Activated T-cell treated with anti-CD3 and anti-CD28 coated beads for 4 hours (primary cell): ENCODE measurements around the gene C6orf58.
"Not testable (repeated sequence)": the region's sequence is repeated elsewhere in the genome, so short reads cannot be mapped to it uniquely, and the experiment has no call there.

Experiments used
- DNase-seq: peaks from one replicate; pipeline ENCODE4 v3.0.0-alpha.2; 2020

Gene C6orf58

GRCh38 chr6:127593456-127593855, 16.5 kb downstream of the C6orf58 start:
- not testable (repeated sequence) for DNase-seq

DNA sequence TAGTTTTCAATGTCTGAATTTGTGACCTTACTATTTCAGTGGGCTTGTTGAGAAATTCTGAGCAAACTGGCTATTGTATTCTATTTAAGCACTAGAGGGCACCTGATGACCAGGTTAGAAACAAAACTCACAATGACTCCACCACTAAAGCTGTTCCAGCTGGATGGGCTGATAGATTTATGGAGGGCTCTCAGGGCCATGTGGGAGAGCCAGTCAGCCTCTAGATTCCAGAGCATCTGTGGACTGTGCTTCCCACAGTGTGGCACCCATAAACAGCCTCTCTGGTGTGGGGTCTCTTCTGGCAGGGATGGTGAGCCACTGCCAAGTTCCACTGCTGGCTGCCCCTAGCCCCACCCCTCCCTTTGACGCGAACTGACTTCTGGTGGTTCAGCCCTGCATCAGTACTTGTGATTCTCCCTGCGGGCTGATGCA, 29.2 kb downstream of the C6orf58 start:
- no peak for DNase-seq

GRCh38 chr6:127608554-127609270, 31.7 kb downstream of the C6orf58 start:
- no peak for DNase-seq

DNA sequence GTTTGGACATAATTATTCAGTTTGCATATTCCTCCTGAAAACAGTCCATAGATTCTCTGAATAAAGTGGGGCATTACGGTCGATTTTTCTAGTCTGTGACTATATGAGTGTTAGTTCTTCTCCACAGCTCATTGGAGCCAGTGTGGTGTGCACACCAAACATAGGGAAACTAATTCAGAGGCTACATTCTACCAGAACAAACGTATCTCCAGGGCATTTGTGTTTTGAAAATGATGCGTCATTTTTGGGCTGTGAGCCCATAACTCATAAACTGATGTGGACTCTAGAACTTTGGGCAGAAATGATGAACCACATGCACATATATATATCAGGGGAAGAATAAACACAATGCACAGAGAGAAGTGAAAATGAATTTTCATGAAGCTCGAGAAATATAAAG, 41.8 kb downstream of the C6orf58 start:
- no peak for DNase-seq

- no peak for DNase-seq
Measured at GRCh38 chr6:127630800-127631199, 53.8 kb downstream of the C6orf58 start.

DNA sequence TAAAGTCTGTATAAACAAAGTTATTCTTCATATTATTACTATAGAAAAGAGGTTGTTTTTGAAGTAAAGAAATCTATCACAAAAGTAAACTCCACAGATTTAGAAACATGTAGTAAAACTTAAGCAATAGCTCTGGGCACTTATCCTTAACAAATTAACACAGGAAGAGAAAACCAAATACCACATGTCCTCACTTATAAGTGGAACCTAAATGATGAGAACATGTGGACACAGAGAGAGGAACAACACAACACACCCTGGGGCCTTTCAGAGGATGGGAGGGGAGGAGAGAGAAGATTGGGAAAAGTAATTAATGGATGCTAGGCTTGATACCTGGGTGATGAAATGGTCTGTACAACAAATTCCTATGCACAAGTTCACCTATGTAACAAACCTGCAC, 57.2 kb downstream of the C6orf58 start:
- no peak for DNase-seq

- no peak for DNase-seq
Measured at GRCh38 chr6:127635091-127635490, 58.1 kb downstream of the C6orf58 start.

- no peak for DNase-seq
Measured at GRCh38 chr6:127637830-127638409, 60.9 kb downstream of the C6orf58 start.
